GM12878 (cell line): Measurements from ENCODE around the gene CDC42BPA. TPM values are rescaled to one million over a fixed set of nuclear protein-coding genes. Genes with fewer than 3 reads are reported as not detected.

Experiments
- ATAC-seq: fragments of 200-7000 bp; cut with Tn5 transposase; 3 replicates; pipeline ENCODE4 v1.9.1; 2020; ENCODE audit warnings: mild to moderate bottlenecking, moderate library complexity
- BruUV-seq: library from RNA; stranded (reverse); fragments of 400-500 nt; replicated peaks from 2 replicates; lab custom pipeline; 2021; lab: Mats Ljungman, UMichigan
- CTCF ChIA-PET: fragments of 300-600 bp; sonication (Branson Sonifier 250); formaldehyde crosslinking; extraction: SDS; loops from one replicate; lab custom pipeline; 2021; ENCODE audit warnings: inconsistent platforms; lab: Yijun Ruan, JAX
- POLR2A ChIA-PET: fragments of 350-600 bp; formaldehyde crosslinking; extraction: SDS; loops from one replicate; lab custom pipeline; 2021; ENCODE audit warnings: inconsistent platforms; lab: Charles Lee
- RAD21 ChIA-PET: fragments of 300-600 bp; sonication (Branson Sonifier 250); formaldehyde crosslinking; loops from one replicate; lab custom pipeline; 2023; ENCODE audit warnings: antibody characterized with exemption; ENCODE audit not compliant: unreplicated experiment; lab: Charles Lee
- SMC1A ChIA-PET: fragments of 300-600 bp; sonication (Branson Sonifier 250); formaldehyde crosslinking; loops from one replicate; lab custom pipeline; 2023; ENCODE audit not compliant: unreplicated experiment, uncharacterized antibody; lab: Charles Lee
- DNase-seq: peaks from one replicate; pipeline ENCODE4 v3.0.0-alpha.2; 2011; ENCODE audit warnings: low read depth, low spot score
- FAIRE-seq: peaks from 3 replicates; lab custom pipeline; 2011; peaks lifted over from hg19 to GRCh38; lab: Jason Lieb, UNC
- H2AFZ ChIP-seq: 2 replicates; pipeline ENCODE4 v1.6.0; 2011; ENCODE audit warnings: low read depth, low read length, control low read depth; ENCODE audit not compliant: control insufficient read depth
- H3K27ac ChIP-seq: 2 replicates; pipeline ENCODE4 v1.5.1; 2011; ENCODE audit warnings: control low read depth; ENCODE audit not compliant: control insufficient read depth, insufficient read depth
- H3K27me3 ChIP-seq, 2 experiments: replicated peaks in 1 of 2; 2 replicates each; pipeline versions ENCODE4 v1.6.0 to v1.6.1; 2011; ENCODE audit warnings: low read length in 1 of 2; ENCODE audit not compliant: control insufficient read depth in 2 of 2, insufficient read depth in 2 of 2
- H3K36me3 ChIP-seq, 2 experiments: 2 replicates each; pipeline ENCODE4 v1.5.1; 2011; ENCODE audit warnings: low read length in 1 of 2; ENCODE audit not compliant: control insufficient read depth in 2 of 2, insufficient read depth in 2 of 2
- H3K4me1 ChIP-seq: 2 replicates; pipeline ENCODE4 v1.6.1; 2011; ENCODE audit warnings: mild to moderate bottlenecking, low read length, moderate library complexity, mixed read lengths; ENCODE audit not compliant: control insufficient read depth, insufficient read depth
- H3K4me2 ChIP-seq: 2 replicates; pipeline ENCODE4 v1.6.0; 2011; ENCODE audit warnings: control low read depth; ENCODE audit not compliant: control insufficient read depth, insufficient read depth
- H3K4me3 ChIP-seq: fragments of 200-600 bp; sonication (generic); 2 replicates; pipeline ENCODE4 v1.5.1; 2016
- H3K79me2 ChIP-seq: 2 replicates; pipeline ENCODE4 v1.6.0; 2011; ENCODE audit warnings: low read length; ENCODE audit not compliant: control insufficient read depth, insufficient read depth
- H3K9ac ChIP-seq: 2 replicates; pipeline ENCODE4 v1.8.0; 2011; ENCODE audit warnings: low read length, control low read depth, mixed read lengths; ENCODE audit not compliant: control insufficient read depth, insufficient read depth
- H3K9me3 ChIP-seq: replicated peaks from 3 replicates; pipeline ENCODE4 v1.5.1; 2011; ENCODE audit warnings: mild to moderate bottlenecking, low read length; ENCODE audit not compliant: control insufficient read depth, insufficient read depth
- H4K20me1 ChIP-seq: 2 replicates; pipeline ENCODE4 v1.6.0; 2011; ENCODE audit not compliant: control insufficient read depth, insufficient read depth
- EP300 ChIP-seq, 2 experiments: fragments of 150-350 bp in 1 of 2; IDR thresholded peaks; 2 replicates each; pipeline ENCODE4 v1.6.1; 2011 to 2012; ENCODE audit warnings: low read depth in 2 of 2, low read length in 2 of 2, borderline replicate concordance in 1 of 2, improper control_type of control experiment in 1 of 2, inconsistent platforms in 1 of 2; ENCODE audit not compliant: control insufficient read depth in 1 of 2
- JUND ChIP-seq: IDR thresholded peaks from 2 replicates; pipeline ENCODE4 v1.6.1; 2012; ENCODE audit warnings: low read depth, mild to moderate bottlenecking, low read length, improper control_type of control experiment, moderate library complexity
- PAX5 ChIP-seq: IDR thresholded peaks from 2 replicates; pipeline ENCODE4 v1.6.1; 2011; ENCODE audit warnings: low read depth, low read length, borderline replicate concordance
- POLR2A ChIP-seq: IDR thresholded peaks from 2 replicates; pipeline ENCODE4 v1.6.1; 2011; ENCODE audit warnings: low read depth, mild to moderate bottlenecking, low read length
- WGBS: methylation state at CpG from one replicate; pipeline ENCODE4 v1.1.6; 2016; ENCODE audit warnings: low lambda C conversion rate; ENCODE audit not compliant: insufficient replicate concordance, insufficient coverage; ENCODE audit errors: missing lambda C conversion rate; 5-methylcytosine and 5-hydroxymethylcytosine counted together
- in situ Hi-C: fragments of 300-500 bp; cut with MboI; formaldehyde crosslinking; loops from 9 replicates; pipeline ENCODE4 v1.14.3; 2018; ENCODE audit warnings: mixed read lengths
- intact Hi-C: fragments of 100-400 bp; cut with micrococcal nuclease; formaldehyde crosslinking; loops from one replicate; pipeline ENCODE4 v1.14.2; 2022; ENCODE audit not compliant: unreplicated experiment
- polyA plus RNA-seq, 11 experiments: library from polyadenylated mRNA; depleted of rRNA in 4 of 11; unstranded in 6 of 11; stranded (reverse) in 5 of 11; fragments of >200 nt; fragmentation: Nextera tagmentation in 4 of 11; fragmentation: Illumina TruSeq in 1 of 11; extraction: Ambion mirVana in 4 of 11; extraction: Trizol in 1 of 11; gene quantifications; 1 replicate in 1 of 11; 2 replicates in 10 of 11; pipeline versions ENCODE4 v1.2.1 to v1.2.3, GENCODE V29; 2011 to 2016; ENCODE audit warnings: inconsistent platforms in 2 of 11, missing spikeins in 2 of 11, low read depth in 1 of 11
- total RNA-seq, 4 experiments: library from RNA; depleted of rRNA in 3 of 4; stranded (reverse); fragments of >200 nt in 3 of 4; fragmentation: Illumina TruSeq in 1 of 4; extraction: Trizol in 1 of 4; gene quantifications; 2 replicates each; pipeline versions ENCODE4 v1.2.1 to v1.2.3, GENCODE V29; 2013 to 2021
- TF ChIP-seq, protein P1 (sequence below): fragments of 450-650 bp; IDR thresholded peaks from 2 replicates; pipeline ENCODE4 v1.6.1; 2017; ENCODE audit warnings: mild to moderate bottlenecking

The CDC42BPA gene
- total and polyA plus RNA-seq, 10 of the 15 experiments (the other 5 are each of a cell fraction or from before 2014, with no cell fraction given), result 0.02 to 0.52 (median 0.10) TPM

DNA sequence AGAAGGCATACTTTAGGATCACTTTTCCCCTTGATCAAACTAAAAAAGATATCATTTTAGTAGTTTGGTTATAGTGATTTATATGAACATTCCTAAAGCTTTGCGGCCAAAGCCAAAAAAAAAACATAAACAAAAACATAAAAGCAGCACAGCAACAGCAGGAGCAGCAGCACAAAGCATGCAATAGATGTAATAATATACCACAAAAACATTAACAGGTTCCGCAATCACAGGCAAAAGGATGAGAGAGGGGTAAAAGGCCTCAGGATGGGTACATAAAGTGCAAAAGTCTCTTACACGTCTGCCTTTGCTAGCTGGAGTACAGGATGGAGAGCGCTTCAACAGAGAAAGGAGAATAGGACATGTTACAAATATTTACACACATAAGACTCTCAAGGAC, 259.2 kb downstream of the CDC42BPA start (continued):
- TF ChIP-seq POLR2A (no peak), EP300 (IDR thresholded peaks at IDR 0.05; ENCODE audit: borderline replicate concordance in 1 of 2, control insufficient read depth in 1 of 2, low read depth in 2 of 2, low read length in 2 of 2) (no peak), JUND (no peak)

DNA sequence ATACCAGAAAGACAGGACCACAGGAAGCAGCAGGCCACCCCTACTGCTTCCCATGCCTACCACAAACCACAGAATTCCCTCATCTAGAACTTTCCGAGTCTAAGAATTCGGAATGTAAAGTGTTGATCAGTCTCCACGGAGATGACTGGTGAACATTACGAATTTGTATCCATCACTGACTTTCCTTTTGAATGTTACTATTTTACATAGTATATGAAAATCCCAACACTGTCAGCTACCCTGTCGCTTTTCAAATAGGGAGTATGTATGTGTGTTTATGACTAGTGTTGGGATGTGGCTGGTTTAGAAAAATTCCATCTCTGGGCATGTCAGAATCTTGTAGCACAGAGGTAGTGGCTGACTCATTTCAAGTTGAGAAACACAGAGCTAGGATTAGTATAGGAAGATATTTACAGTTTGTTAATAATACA, 260.0 kb downstream of the CDC42BPA start:
- Histone ChIP-seq H3K27me3 (no peaks in the 10 kb centered on the region), H3K4me3 (no peak overlapping the region), H3K9me3 (no peaks in the 10 kb centered on the region), H3K9ac (no peak overlapping the region), H4K20me1 (no peaks in the 10 kb centered on the region), H3K36me3 (no peaks in the 10 kb centered on the region), H3K4me2 (no peak overlapping the region), H3K27ac (no peak overlapping the region), H3K79me2 (no peaks in the 10 kb centered on the region), H2AFZ (no peak overlapping the region), H3K4me1 (no peaks in the 10 kb centered on the region)
- POLR2A ChIA-PET, result no interaction called here
- 32% methylated on average over 5 of the region's 5 CpGs for WGBS
- DNase-seq, result no peak
- TF ChIP-seq, protein P1, sequence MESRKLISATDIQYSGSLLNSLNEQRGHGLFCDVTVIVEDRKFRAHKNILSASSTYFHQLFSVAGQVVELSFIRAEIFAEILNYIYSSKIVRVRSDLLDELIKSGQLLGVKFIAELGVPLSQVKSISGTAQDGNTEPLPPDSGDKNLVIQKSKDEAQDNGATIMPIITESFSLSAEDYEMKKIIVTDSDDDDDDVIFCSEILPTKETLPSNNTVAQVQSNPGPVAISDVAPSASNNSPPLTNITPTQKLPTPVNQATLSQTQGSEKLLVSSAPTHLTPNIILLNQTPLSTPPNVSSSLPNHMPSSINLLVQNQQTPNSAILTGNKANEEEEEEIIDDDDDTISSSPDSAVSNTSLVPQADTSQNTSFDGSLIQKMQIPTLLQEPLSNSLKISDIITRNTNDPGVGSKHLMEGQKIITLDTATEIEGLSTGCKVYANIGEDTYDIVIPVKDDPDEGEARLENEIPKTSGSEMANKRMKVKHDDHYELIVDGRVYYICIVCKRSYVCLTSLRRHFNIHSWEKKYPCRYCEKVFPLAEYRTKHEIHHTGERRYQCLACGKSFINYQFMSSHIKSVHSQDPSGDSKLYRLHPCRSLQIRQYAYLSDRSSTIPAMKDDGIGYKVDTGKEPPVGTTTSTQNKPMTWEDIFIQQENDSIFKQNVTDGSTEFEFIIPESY, result no peak
- no peak for TF ChIP-seq PAX5
- CTCF ChIA-PET, result no interaction called here
- no peak for ATAC-seq
- SMC1A ChIA-PET, result no interaction called here
- no peak for FAIRE-seq
- RAD21 ChIA-PET, result no interaction called here
- intact Hi-C loops (no loop called here), in situ Hi-C loops (no loop called here)
- BruUV-seq, result no TSS peak
